GM10847 (cell line): ENCODE results near the gene GCNT2.

Source experiments
- POLR2A ChIP-seq: IDR thresholded peaks from 2 replicates; pipeline ENCODE4 v1.6.1; 2011; ENCODE audit not compliant: insufficient read length; ENCODE audit errors: extremely low read depth

GCNT2 gene

DNA sequence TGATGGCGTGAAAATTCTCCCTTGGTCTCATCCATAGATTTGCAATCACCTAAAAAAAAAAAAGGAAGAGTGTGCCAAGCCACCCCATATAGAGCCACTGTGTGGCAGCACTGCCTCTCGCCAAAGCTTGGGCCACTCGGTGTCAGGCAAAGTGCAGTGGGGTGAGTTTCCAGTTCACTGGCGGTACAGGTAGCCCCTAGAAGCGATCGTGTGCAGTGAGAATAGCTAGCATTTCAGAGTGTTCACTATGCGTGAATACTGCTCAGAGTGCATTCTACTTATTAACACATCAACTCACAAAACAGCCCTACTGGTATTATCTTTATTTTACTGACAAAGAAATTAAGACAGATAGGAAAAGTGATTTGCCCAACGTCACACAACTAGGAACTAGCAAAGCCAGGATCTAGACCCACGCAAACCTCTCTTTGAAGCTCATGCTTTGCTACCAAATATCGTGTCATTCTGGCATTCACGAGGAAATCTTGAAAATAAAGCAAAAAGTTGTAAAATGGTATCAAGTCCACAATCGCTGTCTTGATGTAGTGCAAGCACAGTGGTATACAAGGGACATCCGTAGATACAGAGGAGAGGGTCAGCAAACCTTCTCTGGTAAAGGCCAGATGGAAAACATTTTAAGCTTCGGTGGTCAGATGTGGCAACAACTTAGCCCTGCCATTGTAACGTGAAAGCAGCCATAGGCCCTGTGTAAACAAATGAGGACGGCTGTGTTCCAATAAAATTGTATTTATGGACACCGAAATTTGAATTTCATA is 10.4 kb upstream of the GCNT2 start:
- no peak for TF ChIP-seq POLR2A

DNA sequence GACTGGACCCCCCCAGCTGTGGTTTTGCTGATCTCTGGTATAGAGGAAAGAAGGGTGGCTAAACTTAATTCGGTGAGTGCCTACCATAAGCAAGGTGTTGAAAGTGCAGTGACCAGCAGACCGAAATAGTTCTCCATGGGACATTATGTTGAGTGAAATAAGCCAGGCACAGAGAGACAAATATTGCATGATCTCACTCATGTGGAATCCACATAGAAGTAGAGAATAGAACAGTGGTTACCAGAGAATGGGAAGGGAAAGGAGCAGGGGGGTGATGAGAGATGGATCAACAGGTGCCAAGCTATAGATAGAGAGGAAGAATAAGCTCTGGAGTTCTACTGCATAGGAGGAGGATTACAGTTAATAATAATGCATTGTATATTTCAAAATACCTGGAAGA is 9.7 kb upstream of the GCNT2 start:
- no peak for TF ChIP-seq POLR2A

- no peak for TF ChIP-seq POLR2A
Observed at GRCh38 chr6:10513544-10513943, 7.6 kb upstream of the GCNT2 start.

DNA sequence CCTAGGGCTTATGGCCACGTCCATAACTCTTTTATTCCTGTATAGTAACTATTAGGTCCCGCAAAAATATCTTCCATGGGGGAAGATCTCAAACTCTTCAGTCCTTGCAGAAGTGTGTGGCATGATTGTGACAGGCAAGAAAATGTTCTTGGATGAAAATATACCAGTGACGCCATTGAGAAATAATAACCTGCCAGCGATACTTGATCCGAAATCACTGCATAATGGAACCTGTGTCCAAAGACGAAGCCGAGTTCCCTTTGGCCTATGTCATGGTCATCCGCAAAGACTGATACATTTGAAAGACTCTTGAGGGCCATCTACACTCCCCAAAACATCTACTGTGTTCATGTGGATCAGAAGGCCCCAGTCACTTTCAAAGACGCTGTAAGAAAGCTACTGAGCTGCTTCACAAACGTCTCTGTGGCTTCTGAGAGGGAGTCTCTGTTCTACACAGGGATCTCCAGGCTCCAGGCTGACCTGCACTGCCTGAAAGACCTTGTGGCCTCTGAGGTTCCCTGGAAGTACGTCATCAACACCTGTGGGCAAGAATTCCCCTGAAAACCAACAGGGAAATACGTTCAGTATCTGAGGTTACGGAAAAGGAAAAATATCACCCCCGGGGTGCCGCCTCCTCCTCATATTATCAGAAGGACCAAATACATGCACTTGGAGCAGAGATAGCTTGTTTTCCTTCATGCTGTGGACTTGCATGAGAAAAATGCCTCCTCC is 6.9 kb upstream of the GCNT2 start:
- TF ChIP-seq POLR2A, result no peak

DNA sequence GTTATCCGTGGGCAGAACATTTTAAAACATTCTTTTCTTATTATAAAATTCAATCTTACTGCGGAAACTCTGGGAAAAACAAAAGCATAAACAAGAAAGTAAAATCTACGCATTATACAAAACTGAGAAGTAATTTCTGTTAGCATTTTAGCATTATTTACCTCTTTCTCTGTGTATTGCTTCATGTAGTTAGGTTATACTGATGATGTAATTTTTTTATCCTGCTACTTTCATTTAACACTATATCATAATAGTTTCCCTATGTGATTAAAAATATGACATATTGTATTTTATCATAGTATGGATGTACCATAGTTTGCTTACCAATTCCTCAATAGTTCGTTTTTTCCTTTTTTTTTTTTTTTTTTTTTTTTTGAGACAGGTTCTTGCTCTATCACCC is 4.2 kb upstream of the GCNT2 start:
- no peak for TF ChIP-seq POLR2A

DNA sequence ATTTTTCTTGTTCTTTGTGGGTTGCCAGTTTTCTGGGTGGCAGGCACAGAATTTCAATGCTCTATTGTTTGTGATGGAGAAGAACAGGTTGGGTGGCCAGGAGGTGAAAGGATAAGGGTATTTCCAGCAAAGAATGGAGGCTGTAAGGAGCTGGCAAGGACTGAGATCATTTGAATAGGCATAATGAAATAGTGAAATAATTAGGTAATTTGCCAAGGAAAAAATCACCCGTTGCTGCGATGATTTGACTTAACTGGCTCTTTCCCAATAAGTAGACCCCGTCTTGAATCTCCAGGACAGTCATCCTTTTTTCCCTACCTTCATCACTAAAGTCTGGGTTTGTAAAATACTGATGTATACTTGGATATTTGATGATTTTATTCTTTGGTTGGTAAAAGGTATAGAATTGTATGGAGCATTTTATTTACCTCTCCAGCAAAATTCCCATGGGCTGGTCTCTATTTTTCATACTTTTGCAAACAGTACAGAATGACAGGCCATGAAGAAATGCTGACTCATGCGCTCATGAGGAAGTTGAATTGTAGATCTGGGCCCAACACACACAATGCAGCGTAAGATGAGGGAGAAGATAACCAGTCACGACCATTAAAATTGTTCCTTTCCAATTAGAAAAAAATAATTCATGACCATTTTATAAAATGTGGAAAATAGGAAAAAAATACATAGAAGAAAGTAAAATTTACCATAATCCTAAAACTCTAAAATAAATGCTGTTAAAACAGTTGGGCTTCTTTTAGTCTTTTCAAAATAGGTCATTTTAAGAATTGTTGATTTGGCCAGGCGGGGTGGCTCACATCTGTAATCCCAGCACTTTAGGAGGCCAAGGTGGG is 2.4 kb upstream of the GCNT2 start:
- TF ChIP-seq POLR2A, result no peak

DNA sequence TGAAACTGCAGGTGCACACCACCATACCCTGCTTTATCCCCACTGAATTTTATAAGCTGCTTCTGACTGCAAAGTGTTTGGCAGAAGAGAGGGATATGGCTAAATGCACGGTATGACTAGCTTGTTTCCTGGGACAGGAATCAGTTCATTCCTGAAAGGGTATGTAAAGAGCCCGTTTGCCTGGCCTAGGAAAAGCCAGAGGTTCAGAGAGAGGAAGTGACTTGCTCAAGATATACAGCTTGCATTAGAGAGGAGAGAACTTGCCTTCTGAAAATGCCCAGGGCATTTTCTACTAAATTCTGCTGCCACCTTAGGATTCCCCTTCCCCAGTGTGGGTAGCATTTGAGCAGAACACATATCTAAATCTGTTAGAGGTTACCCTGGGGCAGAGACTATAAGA is 683 bp upstream of the GCNT2 start:
- no peak for TF ChIP-seq POLR2A

DNA sequence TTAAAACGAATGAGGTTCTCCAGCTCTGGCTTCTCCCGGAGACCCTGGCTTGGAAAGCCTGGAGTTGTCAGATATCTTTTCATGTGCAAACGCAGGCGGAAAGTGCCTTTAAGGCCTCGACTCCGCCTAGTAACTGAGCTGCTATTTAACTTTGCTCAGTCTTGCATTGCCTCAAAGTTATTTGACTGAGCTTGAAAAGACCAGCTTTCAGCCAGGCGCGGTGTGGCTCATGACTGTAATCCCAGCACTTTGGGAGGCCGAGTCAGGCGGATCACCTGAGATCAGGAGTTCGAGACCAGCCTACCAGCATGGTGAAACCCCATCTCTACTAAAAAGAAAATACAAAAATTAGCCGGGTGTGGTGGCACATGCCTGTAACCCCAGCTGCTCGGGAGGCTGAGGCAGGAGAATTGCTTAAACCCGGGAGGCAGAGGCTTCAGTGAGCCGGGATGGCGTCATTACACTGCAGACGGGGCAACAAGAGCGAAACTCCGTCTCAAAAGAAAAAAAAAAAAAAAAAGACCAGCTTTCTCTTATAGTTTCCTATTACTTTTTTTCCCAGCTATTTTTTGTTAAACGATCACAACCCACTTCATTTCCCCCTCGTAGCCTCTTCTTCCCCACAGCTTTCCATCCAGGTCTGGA is 1.9 kb downstream of the GCNT2 start:
- TF ChIP-seq POLR2A, result no peak

- TF ChIP-seq POLR2A, result no peak
Observed at GRCh38 chr6:10526156-10526555, 5.0 kb downstream of the GCNT2 start.

DNA sequence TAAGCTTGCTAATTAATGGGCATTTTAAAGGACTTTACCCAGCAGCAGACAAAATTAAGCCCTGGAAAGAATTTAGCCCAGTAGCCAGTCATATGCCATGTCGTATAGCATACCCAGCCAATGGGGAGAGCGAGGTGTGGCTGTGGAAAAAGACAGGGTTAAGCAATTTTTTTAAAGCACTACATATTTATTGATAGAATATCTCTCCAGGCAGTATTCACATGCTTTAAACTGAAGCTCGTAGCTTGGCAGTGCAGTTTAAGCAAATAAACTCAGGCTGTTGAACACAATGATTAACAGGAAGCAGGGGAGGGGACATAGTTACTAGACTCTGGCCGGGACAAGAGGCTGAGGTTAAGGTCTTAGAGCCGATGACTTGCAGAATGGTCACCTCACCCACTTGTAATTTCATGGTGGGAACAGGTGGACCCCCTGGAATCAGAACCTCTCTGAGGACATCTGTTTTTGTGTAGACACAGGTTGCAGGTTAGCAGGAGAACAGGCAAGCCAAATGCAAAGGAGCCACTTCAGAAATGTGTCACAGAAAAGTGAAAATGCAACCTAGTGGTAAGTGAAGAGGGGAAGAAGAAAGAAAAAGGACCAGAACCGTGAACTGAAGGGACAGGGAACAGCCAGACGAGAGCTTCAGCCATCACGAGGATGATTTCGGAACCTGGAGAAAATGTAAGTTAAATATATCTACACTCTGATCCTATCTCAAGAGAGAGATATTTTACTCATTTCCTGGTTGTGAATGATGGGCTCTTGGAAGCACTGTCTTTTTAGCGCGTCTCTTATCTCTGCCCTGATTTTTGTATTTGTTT is 7.2 kb downstream of the GCNT2 start:
- TF ChIP-seq POLR2A, result no peak

DNA sequence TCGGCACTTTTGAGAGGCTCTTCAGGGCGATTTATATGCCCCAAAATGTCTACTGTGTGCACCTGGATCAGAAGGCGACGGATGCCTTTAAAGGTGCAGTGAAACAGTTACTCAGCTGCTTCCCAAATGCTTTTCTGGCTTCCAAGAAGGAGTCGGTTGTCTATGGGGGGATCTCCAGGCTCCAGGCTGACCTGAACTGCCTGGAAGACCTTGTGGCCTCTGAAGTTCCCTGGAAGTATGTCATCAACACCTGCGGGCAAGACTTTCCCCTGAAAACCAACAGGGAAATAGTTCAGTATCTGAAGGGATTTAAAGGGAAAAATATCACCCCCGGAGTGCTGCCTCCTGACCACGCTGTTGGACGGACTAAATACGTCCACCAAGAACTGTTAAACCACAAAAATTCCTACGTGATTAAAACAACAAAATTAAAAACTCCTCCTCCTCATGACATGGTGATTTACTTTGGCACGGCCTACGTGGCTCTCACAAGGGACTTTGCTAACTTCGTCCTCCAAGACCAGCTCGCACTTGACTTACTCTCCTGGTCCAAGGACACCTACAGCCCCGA is 8.2 kb downstream of the GCNT2 start:
- no peak for TF ChIP-seq POLR2A

DNA sequence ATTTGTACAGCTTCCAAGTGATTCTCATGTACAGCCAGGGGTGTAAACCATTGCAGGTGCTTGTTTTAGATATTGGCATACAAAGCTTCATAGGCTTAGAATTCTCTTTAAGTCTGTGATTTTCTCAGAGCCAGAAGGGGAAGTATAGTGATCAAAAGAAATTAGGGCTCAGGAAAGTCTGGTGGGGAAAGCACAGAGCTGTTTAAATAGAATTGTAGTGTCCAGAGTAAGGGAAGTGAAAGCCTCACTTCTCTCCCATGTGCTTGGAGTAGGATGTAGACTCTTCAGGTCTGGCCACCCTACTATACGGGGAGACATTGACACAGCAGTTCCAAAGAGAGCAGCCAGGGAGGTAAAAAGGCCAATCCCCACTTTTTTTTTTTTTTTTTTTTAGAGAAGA is 10.4 kb downstream of the GCNT2 start:
- TF ChIP-seq POLR2A, result no peak

- no peak for TF ChIP-seq POLR2A
Observed at GRCh38 chr6:10531942-10532341, 10.8 kb downstream of the GCNT2 start.

- no peak for TF ChIP-seq POLR2A
Observed at GRCh38 chr6:10532392-10532791, 11.2 kb downstream of the GCNT2 start.
